Heart left ventricle (tissue), 16 donors: Measurements from ENCODE around the gene LMCD1. TPM values are rescaled to one million over a fixed set of nuclear protein-coding genes. Genes with fewer than 3 reads are reported as not detected.
"Not testable (repeated sequence)": the region's sequence is repeated elsewhere in the genome, so short reads cannot be mapped to it uniquely, and the experiment has no call there.

Source experiments
- ATAC-seq, 4 donors: fragments of 200-7000 bp; cut with Tn5 transposase; one replicate each; pipeline ENCODE4 v1.9.1; 2020 to 2022; ENCODE audit warnings: moderate library complexity in 4 of 4, mild to moderate bottlenecking in 3 of 4, moderate number of reproducible peaks in 1 of 4
- DNase-seq, 5 donors: peaks; one replicate each; pipeline ENCODE4 v3.0.0-alpha.2; 2020
- H3K27ac ChIP-seq, 12 donors: fragments of 200-600 bp; sonication (generic) in 4 of 12; one replicate each; pipeline versions ENCODE4 v1.5.0 to v1.8.0; 2016 to 2022; ENCODE audit warnings: mild to moderate bottlenecking in 2 of 12
- H3K27me3 ChIP-seq, 9 donors: fragments of 200-600 bp; sonication (generic) in 2 of 9; one replicate each; pipeline versions ENCODE4 v1.5.1 to v1.8.0; 2016 to 2022; ENCODE audit warnings: mild to moderate bottlenecking in 3 of 9
- H3K36me3 ChIP-seq, 9 donors: fragments of 200-600 bp; sonication (generic) in 2 of 9; one replicate each; pipeline versions ENCODE4 v1.5.0 to v1.8.0; 2018 to 2022; ENCODE audit warnings: mild to moderate bottlenecking in 2 of 9
- H3K4me1 ChIP-seq, 12 donors: fragments of 200-600 bp; sonication (generic) in 4 of 12; one replicate each; pipeline versions ENCODE4 v1.5.0 to v1.8.0; 2016 to 2022; ENCODE audit warnings: mild to moderate bottlenecking in 3 of 12
- H3K4me3 ChIP-seq, 12 donors: fragments of 200-600 bp; sonication (generic) in 4 of 12; one replicate each; pipeline versions ENCODE4 v1.5.0 to v1.8.0; 2017 to 2022; ENCODE audit warnings: mild to moderate bottlenecking in 9 of 12, moderate library complexity in 4 of 12
- H3K9me3 ChIP-seq, 12 donors: fragments of 200-600 bp; sonication (generic) in 4 of 12; one replicate each; pipeline versions ENCODE4 v1.5.0 to v1.8.0; 2016 to 2022; ENCODE audit warnings: mild to moderate bottlenecking in 1 of 12
- POLR2A ChIP-seq, 2 donors: fragments of 450-650 bp; IDR thresholded peaks; one replicate each; pipeline ENCODE4 v1.6.1; 2017; ENCODE audit warnings: antibody characterized with exemption in 2 of 2, mild to moderate bottlenecking in 2 of 2, moderate library complexity in 2 of 2
- WGBS, 4 donors: extraction: QIAGEN DNeasy Blood & Tissue Kit in 2 of 4; methylation state at CpG; one replicate each; pipeline versions ENCODE4 v1.1.5 to v1.1.7; 2013 to 2018; 5-methylcytosine and 5-hydroxymethylcytosine counted together
- intact Hi-C, 10 donors: fragments of 100-400 bp; cut with DNase I; formaldehyde crosslinking; loops; one replicate each; pipeline versions ENCODE4 v1.11.1 to v1.14.2; 2022
- polyA plus RNA-seq, 2 donors: library from polyadenylated mRNA; stranded (reverse); fragments of 200-250 nt; gene quantifications; one replicate each; pipeline ENCODE4 v1.2.3, GENCODE V29; 2013
- total RNA-seq, 9 donors: library from RNA; depleted of rRNA in 2 of 9; stranded (reverse); fragments of >200 nt in 2 of 9; fragmentation: NEBNext Ultra II Directional in 3 of 9; extraction: Animal tissue kit (Norgen Biotek cat#: 25700) in 3 of 9; gene quantifications; one replicate each; pipeline versions ENCODE4 v1.1.0 to v1.2.4, GENCODE V29; 2016 to 2023
- TF ChIP-seq, protein P1 (sequence below), 12 donors: fragments of 200-600 bp; sonication (generic) in 4 of 12; IDR thresholded peaks; one replicate each; pipeline versions ENCODE4 v1.5.0 to v1.8.0; 2018 to 2022; ENCODE audit warnings: antibody characterized with exemption in 12 of 12, mild to moderate bottlenecking in 5 of 12
- donor health status: ischemic (EF 13 %, LVEDD 7.1; RV severe dilation, severe dysfunction).
- donor health status: healthy with polysubstance abuse.
- donor health status: DM: no; HTN: yes; CAD: no.
- donor health status: DM: no; HTN: no; CAD: no.
- donor health status: ischemic (EF 25% LVEDD 6.9; RV normal size, moderate dysfunction).
- donor health status: ischemic (EF 25% LVEDD 5.7; RV mildly dilated, moderate dysfunction).
- donor health status: healthy.
- donor health status: DM: yes; HTN: yes; CAD: no.
- donor health status: ischemic (EF 35%, LVEDD 5.7; RV mildly dilated, moderate dysfunction).
- donor health status: nonischemic (EF 11% LVEDD 7.7; RV severe dilation, severe dysfunction).
- donor health status: DM: yes; HTN: yes; CAD: no.
- donor health status: PGD.
- donor health status: ischemic (EF 29% LVEDD 5.4; RV normal size, mild dysfunction).
- donor health status: nonischemic (EF 23%, LVEDD 6.1; RV moderate dilation, normal function).

The LMCD1 gene
- total and polyA plus RNA-seq, 11 donors, result 34.9 to 661 (median 54.6) TPM

DNA sequence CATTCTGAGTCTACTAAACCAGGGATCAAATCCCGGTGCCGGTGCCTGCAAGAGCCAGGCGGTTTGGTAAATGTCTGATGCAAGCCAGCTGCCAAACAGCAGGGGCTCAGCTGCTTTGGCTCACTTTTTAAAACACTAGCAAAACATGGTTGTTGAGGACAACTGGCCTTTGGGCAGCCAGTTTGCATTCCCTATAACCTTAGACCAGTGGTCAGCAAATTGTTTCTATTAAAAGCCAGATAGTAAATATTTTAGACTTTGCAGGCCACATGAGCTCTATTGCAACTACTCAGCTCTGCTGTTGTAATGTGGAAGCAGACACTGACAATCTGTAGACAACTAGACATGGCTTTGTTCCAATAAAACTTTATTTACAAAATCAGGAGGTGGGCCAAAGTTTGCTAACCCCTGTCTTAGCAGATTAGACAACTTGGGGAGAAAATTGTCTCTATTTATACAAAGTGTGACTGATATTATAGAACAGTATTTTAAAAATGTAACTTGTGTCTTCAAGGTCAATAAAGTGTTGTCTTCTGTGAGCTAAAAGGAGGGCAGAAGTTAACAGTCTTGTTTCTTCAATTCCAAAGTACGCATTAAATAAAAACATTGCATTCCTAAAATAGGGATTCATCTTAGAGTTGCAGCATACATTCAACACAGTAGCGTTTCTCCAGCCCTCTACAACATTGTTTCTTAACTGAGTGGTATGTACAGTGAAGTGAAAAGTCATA lies 75.4 kb downstream of the LMCD1 start:
- intact Hi-C loops, result no loop called here
- ATAC-seq (no peak), DNase-seq (no peak)
- H3K4me3 ChIP-seq, result no peak overlapping the region
- H3K4me1 ChIP-seq, result peaks cover 0 to 46% (median 21%) of the 10 kb centered on the region in 12 donors
- TF ChIP-seq, protein P1, sequence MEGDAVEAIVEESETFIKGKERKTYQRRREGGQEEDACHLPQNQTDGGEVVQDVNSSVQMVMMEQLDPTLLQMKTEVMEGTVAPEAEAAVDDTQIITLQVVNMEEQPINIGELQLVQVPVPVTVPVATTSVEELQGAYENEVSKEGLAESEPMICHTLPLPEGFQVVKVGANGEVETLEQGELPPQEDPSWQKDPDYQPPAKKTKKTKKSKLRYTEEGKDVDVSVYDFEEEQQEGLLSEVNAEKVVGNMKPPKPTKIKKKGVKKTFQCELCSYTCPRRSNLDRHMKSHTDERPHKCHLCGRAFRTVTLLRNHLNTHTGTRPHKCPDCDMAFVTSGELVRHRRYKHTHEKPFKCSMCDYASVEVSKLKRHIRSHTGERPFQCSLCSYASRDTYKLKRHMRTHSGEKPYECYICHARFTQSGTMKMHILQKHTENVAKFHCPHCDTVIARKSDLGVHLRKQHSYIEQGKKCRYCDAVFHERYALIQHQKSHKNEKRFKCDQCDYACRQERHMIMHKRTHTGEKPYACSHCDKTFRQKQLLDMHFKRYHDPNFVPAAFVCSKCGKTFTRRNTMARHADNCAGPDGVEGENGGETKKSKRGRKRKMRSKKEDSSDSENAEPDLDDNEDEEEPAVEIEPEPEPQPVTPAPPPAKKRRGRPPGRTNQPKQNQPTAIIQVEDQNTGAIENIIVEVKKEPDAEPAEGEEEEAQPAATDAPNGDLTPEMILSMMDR (IDR thresholded peaks at IDR 0.05), result no peak
- peaks cover 0 to 14% (median 6%) of the 10 kb centered on the region in 9 donors for H3K36me3 ChIP-seq
- no peaks in the 10 kb centered on the region for H3K27me3 ChIP-seq
- H3K27ac ChIP-seq, result no peak overlapping the region
- 82 to 95% (median 85%) methylated on average over 5 of the region's 5 CpGs for WGBS, 4 donors
- peaks cover 0 to 23% (median 0%) of the 10 kb centered on the region in 12 donors for H3K9me3 ChIP-seq

DNA sequence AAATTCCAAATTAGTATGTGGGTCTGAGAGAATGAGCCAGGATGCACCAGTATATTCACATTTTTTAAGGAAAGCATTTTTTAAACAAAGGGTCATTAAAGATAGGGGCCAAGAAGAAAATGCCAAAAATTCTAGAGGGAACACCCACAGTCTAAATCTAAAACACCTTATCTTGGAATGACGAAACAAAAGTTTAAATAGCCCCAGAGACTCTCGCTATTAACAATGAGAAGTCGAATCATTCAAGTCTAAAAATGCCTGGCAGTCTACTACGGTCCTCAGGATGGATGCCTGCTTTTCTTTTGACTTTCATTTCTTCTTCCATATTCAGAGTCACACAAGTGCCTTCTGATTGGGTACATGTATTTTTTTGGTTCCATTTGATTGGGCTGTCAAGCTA lies 76.7 kb downstream of the LMCD1 start:
- no peak for DNase-seq
- Histone ChIP-seq H3K9me3 (peaks cover 0 to 23% (median 0%) of the 10 kb centered on the region in 12 donors), H3K36me3 (peaks cover 0 to 8% (median 0%) of the 10 kb centered on the region in 9 donors), H3K4me3 (no peak overlapping the region), H3K27me3 (no peaks in the 10 kb centered on the region), H3K27ac (peak overlapping the region in 5 of 12 donors; percentile 3 to 47 (median 29)), H3K4me1 (peaks cover 0 to 40% (median 19%) of the 10 kb centered on the region in 12 donors)
- TF ChIP-seq POLR2A (IDR thresholded peaks at IDR 0.05), result no peak
- TF ChIP-seq, protein P1 (IDR thresholded peaks at IDR 0.05), result no peak
- intact Hi-C loops, result no loop called here
- no peak for ATAC-seq
- 62 to 69% (median 67%) methylated on average over 4 of the region's 4 CpGs for WGBS, 4 donors

GRCh38 chr3:8579096-8579495 lies 77.5 kb downstream of the LMCD1 start:
- Histone ChIP-seq H3K9me3 (peaks cover 0 to 23% (median 0%) of the 10 kb centered on the region in 12 donors), H3K27ac (peak overlapping the region in 4 of 12 donors; percentile 17 to 47 (median 38)), H3K27me3 (no peaks in the 10 kb centered on the region), H3K36me3 (peaks cover 0 to 8% (median 0%) of the 10 kb centered on the region in 9 donors), H3K4me1 (peaks cover 0 to 32% (median 12%) of the 10 kb centered on the region in 12 donors), H3K4me3 (no peak overlapping the region)
- DNase-seq (no peak), ATAC-seq (peak in 2 of 4 donors; percentile 56 to 78)
- 35 to 57% (median 46%) methylated on average over 5 of the region's 5 CpGs for WGBS, 4 donors
- TF ChIP-seq, protein P1 (IDR thresholded peaks at IDR 0.05), result no peak
- no peak for TF ChIP-seq POLR2A (IDR thresholded peaks at IDR 0.05)
- intact Hi-C loops, result no loop called here

DNA sequence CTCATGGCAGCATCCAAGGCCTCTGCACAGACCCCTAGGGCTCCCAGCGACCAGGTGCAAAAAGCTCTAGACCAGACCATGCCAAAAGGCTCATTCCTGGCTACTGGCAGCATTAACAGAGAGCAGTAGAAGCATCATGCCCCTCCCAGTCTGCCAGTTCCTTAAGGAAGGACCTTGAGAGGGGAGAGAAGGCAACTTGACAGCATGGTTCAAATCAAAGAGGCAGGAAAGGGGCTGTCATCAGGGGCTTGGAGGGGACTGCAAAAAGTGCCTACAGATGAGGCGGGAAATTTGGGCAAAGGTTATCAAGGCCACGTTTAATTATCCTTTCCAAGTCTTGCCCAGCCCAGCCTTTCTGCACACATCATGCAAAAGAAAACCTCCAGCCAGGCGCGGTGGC lies 78.3 kb downstream of the LMCD1 start:
- H3K4me1 ChIP-seq, result peaks cover 0 to 24% (median 5%) of the 10 kb centered on the region in 12 donors
- H3K4me3 ChIP-seq, result no peak overlapping the region
- peaks cover 0 to 8% (median 0%) of the 10 kb centered on the region in 9 donors for H3K36me3 ChIP-seq
- DNase-seq, result no peak
- TF ChIP-seq, protein P1 (IDR thresholded peaks at IDR 0.05), result no peak
- TF ChIP-seq POLR2A (IDR thresholded peaks at IDR 0.05), result no peak
- intact Hi-C loops, result no loop called here
- no peak overlapping the region for H3K27ac ChIP-seq
- no peaks in the 10 kb centered on the region for H3K27me3 ChIP-seq
- 83 to 87% (median 85%) methylated on average over 5 of the region's 5 CpGs for WGBS, 4 donors
- no peak for ATAC-seq
- H3K9me3 ChIP-seq, result peaks cover 0 to 23% (median 0%) of the 10 kb centered on the region in 12 donors

DNA sequence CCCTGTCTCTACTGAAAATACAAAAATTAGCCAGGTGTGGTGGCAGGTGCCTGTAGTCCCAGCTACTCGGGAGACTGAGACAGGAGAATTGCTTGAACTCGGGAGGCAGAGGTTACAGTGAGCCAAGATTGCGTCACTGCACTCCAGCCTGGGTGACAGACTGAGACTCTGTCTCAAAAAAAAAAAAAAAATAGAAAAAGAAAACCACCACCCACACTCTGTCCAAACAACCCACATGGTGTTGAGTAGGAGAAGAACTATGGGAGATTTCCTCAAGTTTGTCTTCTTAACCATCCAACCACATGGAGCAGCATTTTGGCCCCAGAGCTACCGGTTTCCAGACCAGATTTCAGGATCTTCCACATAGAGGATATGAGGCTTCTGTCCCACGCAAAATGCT lies 78.8 kb downstream of the LMCD1 start:
- ATAC-seq, result peak in 2 of 4 donors; percentile 6 to 60

More for the DNA sequence above, 78.8 kb downstream of the LMCD1 start:
- H3K27ac ChIP-seq, DNase-seq, H3K4me3 ChIP-seq, H3K36me3 ChIP-seq, intact Hi-C loops, H3K27me3 ChIP-seq: not testable (repeated sequence)
- 69 to 80% (median 74%) methylated on average over 5 of the region's 5 CpGs for WGBS, 4 donors
- Histone ChIP-seq H3K9me3 (peaks cover 0 to 23% (median 0%) of the 10 kb centered on the region in 12 donors), H3K4me1 (peaks cover 0 to 19% (median 1%) of the 10 kb centered on the region in 12 donors)
